Fibroblast of upper back skin (primary cell): Measurements from ENCODE around the gene OR52A5.

ENCODE experiments used
- DNase-seq: peaks from one replicate; pipeline ENCODE4 v3.0.0-alpha.2; 2013

OR52A5 gene

DNA sequence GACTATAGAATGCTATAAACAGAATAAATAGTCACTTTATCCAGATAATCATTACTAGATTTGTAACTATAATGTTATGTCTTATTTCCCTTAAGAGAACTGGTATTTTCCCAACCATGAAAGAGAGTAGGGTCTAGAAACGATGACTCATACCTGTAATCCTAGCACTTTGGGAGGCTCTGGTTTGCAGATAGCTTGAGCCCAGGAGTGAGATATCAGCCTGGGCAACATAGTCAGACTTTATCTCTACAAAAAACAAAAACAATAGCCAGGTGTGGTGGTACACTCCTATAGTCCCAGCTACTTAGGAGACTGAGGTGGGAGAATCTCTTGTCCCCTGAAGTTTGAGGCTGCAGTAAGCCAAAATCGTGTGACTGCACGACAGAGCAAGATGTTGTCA lies 30.9 kb downstream of the OR52A5 start:
- DNase-seq = no peak

DNA sequence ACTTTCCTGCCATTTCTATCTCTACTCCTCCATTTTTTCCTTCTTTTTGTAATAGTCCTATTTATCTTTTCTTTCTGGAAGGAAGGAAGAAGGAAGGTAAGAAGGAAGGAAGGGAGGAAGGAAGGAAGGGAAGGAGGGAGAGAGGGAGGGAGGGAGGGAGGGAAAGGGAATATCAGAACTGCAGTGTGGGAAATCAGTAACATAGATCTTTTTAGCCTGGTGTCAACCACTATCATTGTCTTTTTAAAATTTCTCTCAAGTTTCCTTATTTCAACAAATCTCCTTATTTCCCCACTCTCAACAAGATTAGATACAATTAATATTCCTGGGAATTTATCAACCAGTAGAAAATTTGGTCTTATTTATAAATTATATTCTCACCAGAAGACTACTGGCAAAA lies 35.1 kb downstream of the OR52A5 start:
- DNase-seq = no peak

DNA sequence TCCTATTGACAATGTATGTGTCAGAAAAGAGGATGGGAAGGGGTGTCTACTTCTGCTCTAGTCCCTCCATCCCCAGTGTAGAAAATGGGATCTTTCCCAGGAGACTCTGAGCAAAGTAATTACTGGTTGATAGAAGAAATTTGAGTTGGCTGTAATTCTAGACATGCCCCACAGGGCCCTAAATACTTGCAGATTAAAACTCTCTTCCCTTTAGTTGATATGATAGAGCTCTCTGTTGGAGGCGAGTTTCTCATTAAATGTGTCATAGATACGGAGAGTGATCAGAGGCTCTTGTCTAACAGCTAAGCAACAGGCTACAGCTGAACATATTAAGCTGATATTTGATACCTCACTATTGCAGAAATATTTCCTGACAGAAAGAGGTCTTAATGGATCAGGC lies 35.9 kb downstream of the OR52A5 start:
- DNase-seq = no peak

DNA sequence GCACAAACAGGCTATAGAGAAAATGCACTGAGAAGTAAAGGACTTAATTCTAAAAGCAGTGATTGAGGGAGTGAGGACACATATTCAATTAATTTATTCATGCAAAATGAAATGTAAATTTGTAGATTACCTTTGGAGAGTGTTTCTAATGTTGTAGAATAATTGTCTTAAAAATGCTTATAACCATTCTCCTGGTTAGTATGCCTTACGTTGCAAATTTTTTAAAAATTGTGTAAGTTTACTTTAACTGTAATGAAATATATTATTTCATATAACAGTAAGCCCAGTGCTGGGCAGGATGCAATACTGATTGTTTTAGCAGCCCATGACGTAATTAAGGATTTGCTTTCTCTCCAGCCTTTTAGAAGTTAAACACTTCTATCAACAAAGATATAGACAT lies 42.1 kb downstream of the OR52A5 start:
- DNase-seq = no peak

DNA sequence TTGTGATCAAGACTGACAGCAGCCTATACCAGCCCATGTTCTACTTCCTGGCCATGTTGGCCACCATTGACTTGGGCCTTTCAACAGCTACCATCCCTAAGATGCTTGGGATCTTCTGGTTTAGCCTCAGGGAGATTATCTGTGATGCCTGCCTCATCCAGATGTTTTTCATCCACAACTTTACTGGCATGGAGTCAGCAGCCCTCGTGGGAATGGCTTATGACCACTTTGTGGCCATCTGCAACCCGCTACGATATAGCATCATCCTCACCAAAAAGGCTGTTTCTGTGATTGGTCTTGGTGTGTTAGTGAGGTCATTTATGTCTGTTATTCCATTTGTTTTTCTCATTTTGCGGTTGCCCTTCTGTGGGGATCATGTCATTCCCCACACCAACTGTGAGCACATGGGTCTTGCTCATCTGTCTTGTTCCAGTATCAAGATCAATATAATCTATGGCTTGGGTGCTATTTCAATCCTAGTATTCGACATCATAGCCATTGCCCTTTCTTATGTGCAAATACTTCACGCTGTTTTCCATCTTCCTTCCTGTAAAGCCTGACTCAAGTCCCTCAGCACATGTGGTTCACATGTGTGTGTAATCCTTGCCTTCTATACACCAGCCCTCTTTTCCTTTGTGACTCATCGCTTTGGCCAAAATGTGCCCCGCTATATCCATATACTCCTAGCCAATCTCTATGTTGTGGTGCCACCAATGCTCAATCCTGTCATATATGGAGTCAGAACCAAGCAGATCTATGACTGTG lies 45.2 kb downstream of the OR52A5 start:
- DNase-seq = peak; percentile 53

DNA sequence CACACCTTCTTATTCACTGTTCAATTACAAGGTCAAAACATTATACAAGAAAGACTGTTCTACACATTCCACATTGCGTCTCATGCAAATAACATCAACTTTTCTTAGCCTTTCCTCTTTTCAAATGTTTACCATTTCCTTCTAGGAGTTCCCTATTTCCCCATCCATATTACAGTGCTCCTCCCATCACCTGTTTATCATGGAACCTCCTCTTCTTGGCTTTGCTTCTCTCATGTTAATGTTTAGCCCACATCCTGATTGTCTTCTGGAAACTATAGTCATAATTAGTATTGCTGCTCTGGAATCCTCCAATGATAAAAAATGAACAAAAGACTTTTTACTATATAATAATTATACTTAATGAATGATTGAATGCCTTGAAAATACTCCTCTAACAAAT lies 47.5 kb downstream of the OR52A5 start:
- no peak for DNase-seq

DNA sequence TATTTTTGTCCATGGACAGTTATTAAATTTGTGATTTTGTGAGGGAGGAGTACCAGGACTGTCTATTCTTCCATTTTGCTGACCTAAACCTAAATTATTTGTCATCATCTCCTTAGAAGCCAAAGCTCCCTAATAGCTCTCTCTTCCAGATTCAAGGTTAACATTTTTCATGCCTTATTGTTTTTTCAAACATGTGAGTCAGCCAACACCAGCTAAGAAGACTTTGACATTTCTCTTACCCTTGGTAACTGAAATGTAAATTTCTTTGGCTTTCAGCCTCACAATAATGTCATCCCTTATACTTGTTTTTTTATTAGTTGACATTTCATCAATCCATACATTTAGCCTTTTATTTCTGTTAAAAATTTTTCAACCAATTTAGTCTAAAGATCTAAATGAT lies 49.6 kb downstream of the OR52A5 start:
- DNase-seq = no peak

DNA sequence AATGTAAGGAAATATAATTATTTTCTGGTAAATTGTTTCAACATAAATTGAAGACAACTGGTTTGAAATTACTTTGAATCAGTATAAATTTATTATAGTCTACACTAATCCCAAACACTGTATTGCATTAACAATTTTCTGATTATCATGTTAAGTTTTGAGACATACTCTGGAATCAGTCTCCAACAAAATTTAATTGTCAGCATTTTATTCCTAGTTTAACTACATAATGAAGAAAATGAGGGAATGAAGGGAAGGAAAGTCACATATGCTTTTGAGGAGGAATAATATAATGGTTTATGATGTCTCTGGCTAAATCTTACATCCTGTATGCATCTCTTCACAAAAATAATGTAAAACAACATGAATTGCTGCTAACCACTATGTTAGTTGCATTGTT lies 54.6 kb downstream of the OR52A5 start:
- DNase-seq = no peak

DNA sequence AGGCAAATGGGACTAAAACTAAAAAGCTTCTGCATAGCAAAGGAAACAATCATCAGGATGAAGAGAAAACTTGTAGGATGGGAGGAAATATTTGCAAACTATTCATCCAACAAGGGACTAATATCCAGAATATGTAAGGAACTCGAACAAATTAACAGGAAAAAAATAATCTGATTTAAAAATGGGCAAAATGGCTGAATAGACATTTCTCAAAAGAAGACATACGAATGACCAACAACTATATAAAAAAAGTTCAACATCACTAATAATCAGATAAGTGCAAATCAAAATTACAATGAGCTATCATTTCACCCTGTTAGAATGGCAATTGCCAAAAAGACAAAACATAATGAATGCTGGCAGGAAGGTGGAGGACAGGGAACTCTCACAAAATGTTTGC lies 56.8 kb downstream of the OR52A5 start:
- no peak for DNase-seq
